ENCODE results near the gene FANCE. TPM values are rescaled to one million over a fixed set of nuclear protein-coding genes. Genes with fewer than 3 reads are reported as not detected.

FANCE gene
- total RNA-seq, 1 donor from 2014 or later, result 7.8 TPM

DNA sequence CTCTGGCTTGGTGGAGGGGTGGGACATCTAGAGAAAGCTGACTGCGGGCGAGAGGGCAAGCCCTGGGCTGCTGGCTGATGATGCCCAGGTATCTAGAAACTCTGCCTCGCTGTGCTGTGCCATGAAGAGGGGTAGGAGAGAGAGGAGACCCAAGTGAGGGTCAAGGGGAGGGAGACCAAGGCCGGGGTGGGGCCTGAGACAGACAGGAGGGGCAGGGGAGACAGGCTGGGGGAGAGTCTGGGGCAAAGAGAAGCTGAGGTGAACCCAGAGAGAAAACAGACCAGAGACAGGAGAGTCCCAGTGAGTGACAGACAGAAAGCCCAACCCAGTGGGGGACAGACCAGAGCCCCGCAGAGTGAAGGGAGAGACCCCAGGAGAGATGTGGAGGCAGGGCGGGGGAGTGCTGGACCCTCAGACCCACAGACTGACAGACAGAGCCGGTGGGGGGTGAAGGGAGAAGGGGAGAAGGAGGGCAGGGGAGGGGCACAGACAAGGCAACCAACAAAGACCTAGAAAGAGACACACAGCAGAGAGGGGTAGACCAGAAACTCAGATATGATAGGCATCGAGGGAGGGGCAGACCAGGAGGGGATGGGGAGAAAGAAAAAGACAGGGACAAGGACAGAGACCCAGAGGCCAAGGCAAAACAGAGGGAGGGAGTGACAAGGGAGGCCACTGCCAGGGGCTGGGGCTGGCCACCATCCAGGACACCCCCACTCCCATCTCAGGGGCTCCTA lies 38.9 kb downstream of the FANCE start:
- peak overlapping the region; percentile 92 for H3K27ac Mint-ChIP-seq (ENCODE audit: unreplicated experiment)
- DNase-seq (ENCODE audit: extremely low spot score, unreplicated experiment), result no peak
- TF ChIP-seq, protein P1, sequence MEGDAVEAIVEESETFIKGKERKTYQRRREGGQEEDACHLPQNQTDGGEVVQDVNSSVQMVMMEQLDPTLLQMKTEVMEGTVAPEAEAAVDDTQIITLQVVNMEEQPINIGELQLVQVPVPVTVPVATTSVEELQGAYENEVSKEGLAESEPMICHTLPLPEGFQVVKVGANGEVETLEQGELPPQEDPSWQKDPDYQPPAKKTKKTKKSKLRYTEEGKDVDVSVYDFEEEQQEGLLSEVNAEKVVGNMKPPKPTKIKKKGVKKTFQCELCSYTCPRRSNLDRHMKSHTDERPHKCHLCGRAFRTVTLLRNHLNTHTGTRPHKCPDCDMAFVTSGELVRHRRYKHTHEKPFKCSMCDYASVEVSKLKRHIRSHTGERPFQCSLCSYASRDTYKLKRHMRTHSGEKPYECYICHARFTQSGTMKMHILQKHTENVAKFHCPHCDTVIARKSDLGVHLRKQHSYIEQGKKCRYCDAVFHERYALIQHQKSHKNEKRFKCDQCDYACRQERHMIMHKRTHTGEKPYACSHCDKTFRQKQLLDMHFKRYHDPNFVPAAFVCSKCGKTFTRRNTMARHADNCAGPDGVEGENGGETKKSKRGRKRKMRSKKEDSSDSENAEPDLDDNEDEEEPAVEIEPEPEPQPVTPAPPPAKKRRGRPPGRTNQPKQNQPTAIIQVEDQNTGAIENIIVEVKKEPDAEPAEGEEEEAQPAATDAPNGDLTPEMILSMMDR (IDR thresholded peaks at IDR 0.05), result no peak
- peak overlapping the region; percentile 59 for H3K4me3 Mint-ChIP-seq (ENCODE audit: unreplicated experiment)
- H3K27me3 Mint-ChIP-seq (ENCODE audit: unreplicated experiment), result no peaks in the 10 kb centered on the region
- no peaks in the 10 kb centered on the region for H3K36me3 Mint-ChIP-seq (ENCODE audit: unreplicated experiment)
- peaks cover 82% of the 10 kb centered on the region for H3K4me1 Mint-ChIP-seq (ENCODE audit: unreplicated experiment)
- no peaks in the 10 kb centered on the region for H3K9me3 Mint-ChIP-seq (ENCODE audit: unreplicated experiment)

DNA sequence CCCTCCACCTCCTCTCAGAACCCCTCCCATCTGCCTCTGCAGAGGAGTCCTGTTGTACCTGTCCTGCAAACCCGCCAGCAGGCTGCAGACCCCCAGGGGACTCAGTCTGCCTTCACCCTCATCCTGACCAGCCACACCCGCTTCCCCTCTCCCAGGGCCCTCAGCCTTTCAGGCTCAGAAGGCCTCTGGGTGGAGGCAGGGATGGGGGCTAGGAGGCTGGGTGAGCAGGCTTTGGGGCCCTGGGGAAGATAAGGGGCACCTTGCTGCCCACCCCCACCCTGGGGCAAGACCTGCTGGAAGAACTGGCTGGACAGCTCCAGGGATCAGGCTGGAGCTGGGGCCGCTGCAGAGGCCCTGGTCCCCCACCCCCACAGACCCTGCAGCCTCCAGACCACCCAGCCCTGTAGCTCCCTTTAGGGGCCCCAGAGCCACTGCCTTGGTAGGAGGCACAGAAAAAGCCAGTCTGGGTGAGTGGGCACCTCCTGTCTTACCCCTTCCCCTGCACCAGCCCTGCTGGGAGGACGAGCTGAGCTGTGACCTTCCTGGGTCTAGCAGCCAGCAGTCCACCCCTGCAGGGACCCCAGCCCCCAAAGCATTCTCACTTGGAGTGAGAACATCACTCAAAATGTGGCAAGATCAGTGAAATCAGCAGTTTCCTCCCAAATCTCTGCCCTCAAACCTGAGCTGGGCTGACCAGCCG lies 39.6 kb downstream of the FANCE start:
- peak overlapping the region; percentile 52 for H3K4me3 Mint-ChIP-seq (ENCODE audit: unreplicated experiment)
- H3K27ac Mint-ChIP-seq (ENCODE audit: unreplicated experiment), result peak overlapping the region; percentile 92
- H3K27me3 Mint-ChIP-seq (ENCODE audit: unreplicated experiment), result no peaks in the 10 kb centered on the region
- H3K36me3 Mint-ChIP-seq (ENCODE audit: unreplicated experiment), result no peaks in the 10 kb centered on the region
- peaks cover 80% of the 10 kb centered on the region for H3K4me1 Mint-ChIP-seq (ENCODE audit: unreplicated experiment)
- DNase-seq (ENCODE audit: extremely low spot score, unreplicated experiment), result no peak
- no peaks in the 10 kb centered on the region for H3K9me3 Mint-ChIP-seq (ENCODE audit: unreplicated experiment)
- TF ChIP-seq, protein P1 (IDR thresholded peaks at IDR 0.05), result no peak

DNA sequence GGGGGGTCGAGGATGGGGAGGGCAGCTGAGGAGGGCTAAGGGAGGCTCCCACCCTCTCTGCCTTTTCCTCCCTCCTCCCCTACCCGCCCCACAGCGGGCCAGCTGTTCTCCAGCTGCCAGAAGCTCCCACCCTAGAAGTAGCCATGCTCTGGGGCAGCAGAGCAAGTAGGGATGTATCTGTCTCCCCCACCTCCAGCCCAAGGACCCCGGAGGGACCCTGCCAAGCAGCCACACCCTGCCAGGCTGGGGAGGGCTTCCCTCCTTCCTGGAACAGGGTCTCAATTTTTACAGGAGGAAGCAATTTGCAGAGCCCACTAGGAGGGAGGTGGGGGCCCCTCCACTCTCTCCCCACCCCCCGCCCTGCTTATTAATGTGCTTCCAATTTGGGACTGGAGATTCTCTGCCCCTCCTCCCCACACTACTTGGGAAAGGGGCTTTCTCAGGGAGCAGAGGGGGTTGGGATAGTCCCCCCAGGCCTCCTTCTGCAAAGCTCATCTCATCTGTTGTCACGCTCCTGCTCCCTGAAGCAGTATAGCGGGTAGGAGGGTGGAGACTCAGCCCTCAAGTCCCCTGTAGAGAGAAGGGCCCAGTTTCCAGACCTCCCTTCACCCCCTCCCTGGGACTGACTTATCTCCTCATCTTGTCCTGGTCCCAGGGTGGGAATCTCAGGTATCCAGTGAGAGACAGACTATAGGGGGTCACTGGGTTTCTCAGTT lies 40.3 kb downstream of the FANCE start:
- H3K27ac Mint-ChIP-seq (ENCODE audit: unreplicated experiment), result peak overlapping the region; percentile 84
- peaks cover 74% of the 10 kb centered on the region for H3K4me1 Mint-ChIP-seq (ENCODE audit: unreplicated experiment)
- H3K9me3 Mint-ChIP-seq (ENCODE audit: unreplicated experiment), result no peaks in the 10 kb centered on the region
- TF ChIP-seq, protein P1 (IDR thresholded peaks at IDR 0.05), result no peak
- no peaks in the 10 kb centered on the region for H3K36me3 Mint-ChIP-seq (ENCODE audit: unreplicated experiment)
- H3K27me3 Mint-ChIP-seq (ENCODE audit: unreplicated experiment), result no peaks in the 10 kb centered on the region
- no peak overlapping the region for H3K4me3 Mint-ChIP-seq (ENCODE audit: unreplicated experiment)
- DNase-seq (ENCODE audit: extremely low spot score, unreplicated experiment), result no peak

DNA sequence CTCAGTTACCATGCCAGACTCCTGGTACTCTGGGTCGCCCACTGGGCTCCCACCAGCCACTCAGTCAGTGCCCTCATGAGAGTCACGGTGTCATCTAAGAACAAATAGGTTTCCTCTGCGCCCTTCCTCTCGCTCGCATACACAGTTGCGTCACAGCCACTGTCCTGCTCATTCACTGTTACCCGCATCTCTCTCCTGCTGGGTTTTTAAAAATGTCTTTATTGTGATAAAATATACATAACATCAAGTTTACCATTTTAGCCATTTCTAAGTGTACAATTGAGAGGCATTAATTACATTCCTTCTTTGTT lies 40.8 kb downstream of the FANCE start:
- Mint-ChIP-seq H3K27ac (ENCODE audit: unreplicated experiment) (peak overlapping the region; percentile 84), H3K4me3 (ENCODE audit: unreplicated experiment) (no peak overlapping the region), H3K9me3 (ENCODE audit: unreplicated experiment) (no peaks in the 10 kb centered on the region), H3K36me3 (ENCODE audit: unreplicated experiment) (no peaks in the 10 kb centered on the region), H3K27me3 (ENCODE audit: unreplicated experiment) (no peaks in the 10 kb centered on the region), H3K4me1 (ENCODE audit: unreplicated experiment) (peaks cover 71% of the 10 kb centered on the region)
- DNase-seq (ENCODE audit: extremely low spot score, unreplicated experiment), result no peak
- TF ChIP-seq, protein P1 (IDR thresholded peaks at IDR 0.05), result no peak
